GM19043 (cell line): ENCODE measurements around the gene SMIM41.

Experiments
- ATAC-seq: cut with Tn5 transposase; IDR thresholded peaks from one replicate; pipeline ENCODE4 v1.9.1; 2021; ENCODE audit warnings: low read depth; ENCODE audit not compliant: unreplicated experiment

The SMIM41 gene

DNA sequence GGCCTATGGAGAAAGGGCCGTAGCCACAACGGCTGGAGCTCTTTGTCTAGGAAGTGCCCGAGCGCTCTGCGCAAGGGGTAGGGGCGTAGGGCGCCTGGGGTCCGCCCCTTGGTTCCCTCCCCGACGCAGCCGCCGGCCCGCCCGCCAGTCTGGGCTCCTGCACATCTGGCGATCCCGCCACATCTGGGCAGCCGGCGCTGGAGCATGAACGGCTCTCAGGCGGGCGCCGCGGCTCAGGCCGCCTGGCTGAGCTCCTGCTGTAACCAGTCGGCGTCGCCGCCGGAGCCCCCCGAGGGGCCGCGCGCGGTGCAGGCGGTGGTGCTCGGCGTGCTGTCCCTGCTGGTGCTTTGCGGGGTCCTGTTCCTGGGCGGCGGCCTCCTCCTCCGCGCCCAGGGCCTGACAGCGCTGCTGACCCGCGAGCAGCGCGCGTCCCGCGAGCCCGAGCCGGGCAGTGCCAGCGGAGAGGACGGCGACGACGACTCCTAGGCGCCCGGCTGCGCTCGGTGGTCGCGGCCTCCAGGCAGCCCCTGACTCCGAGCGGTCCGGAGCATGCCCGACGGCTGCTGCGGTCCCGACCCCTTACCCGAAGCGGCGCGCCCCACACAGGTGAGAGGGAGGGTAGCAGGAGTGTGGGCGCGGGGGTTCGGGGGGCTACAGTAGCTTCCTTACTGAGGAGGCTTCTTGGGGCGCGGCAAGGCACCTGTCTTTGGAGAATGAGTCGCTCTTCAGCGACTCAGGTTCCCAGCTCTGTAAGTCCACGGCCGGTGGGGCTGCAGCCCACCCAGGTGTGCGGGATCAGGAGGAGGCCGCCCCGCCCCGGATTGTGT lies at the start of gene SMIM41:
TSS of gene SMIM41 (plus strand) at position 129 of the 827 bp plus-strand sequence. CDS start at position 205, 76 bp downstream.
- no peak for ATAC-seq

- ATAC-seq: no peak
Observed at GRCh38 chr12:52032446-52032803, 47.1 kb upstream of the SMIM41 start.

GRCh38 chr12:52032804-52033445 lies 46.6 kb upstream of the SMIM41 start:
- peak; percentile 95 for ATAC-seq

- ATAC-seq: no peak
Observed at GRCh38 chr12:52033446-52034140, 45.9 kb upstream of the SMIM41 start.

GRCh38 chr12:52035190-52035589 lies 44.3 kb upstream of the SMIM41 start:
- ATAC-seq: no peak

GRCh38 chr12:52035926-52036325 lies 43.6 kb upstream of the SMIM41 start:
- ATAC-seq: no peak

DNA sequence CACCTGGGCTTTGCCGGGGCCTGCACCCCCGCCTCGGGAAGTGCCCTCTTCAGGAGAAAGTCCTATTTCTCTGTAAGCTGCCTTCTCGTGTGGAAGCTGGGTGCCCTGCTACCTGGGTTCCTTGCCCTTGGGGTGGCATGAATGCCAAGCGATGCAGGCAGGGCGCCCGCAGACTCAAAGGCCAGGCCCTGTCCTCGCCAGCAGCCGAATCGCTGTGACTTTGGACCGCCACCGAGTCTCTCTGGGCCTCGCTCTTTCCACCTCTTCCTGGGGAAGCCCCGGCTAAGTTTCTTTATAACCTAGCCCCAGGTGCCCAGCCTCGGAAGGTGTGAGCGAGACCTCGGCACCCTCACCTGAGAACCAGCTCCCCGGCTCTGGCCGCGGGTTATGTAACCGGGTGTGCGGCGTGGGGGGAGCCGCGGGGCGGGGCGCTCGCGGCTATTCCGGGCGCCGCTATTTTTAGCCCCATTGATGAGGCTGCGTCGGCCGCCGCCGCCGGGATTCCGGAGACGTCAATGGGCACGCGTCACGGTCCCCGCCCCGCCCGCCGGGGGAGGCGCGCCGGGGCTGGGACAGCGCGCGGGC lies 42.8 kb upstream of the SMIM41 start:
- ATAC-seq: no peak

GRCh38 chr12:52037248-52037861 lies 42.1 kb upstream of the SMIM41 start:
- no peak for ATAC-seq

DNA sequence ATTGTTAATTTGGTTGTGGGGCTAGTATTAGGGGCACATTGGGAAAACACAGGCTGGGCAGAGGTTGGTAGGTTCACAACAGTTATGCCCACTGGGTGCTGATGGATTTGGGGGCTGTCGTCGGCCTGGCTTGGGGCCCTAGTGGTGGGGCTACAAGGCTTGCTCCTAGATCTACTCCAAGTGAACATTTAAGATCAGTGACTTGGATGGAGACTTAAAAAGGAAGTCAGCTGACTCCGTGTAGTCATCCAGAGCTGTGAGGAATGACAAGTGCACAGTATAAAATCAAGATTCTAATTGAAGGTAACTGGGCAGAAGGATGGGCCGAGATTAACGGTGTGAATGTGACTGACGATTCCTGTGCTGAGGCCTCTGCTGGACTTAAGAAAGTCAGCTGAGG lies 41.1 kb upstream of the SMIM41 start:
- ATAC-seq: no peak

DNA sequence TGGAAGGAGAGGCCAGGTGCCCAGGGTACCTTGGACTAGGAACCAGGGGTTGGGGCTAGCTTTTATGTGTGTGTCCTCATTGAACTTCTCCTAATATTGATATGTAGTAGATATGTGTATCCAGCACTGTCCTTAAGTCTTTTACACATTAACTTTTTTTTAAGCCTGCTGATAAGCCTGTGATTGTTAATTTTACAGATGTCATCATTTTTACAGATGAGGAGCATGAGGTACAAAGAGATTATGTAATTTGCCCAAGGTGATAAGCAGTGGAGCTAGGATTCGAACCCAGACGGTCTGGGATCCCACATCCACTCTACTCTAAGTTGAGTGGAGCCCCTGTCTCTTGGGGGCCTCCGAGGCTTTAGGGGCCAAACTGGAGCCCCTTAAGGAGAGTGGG lies 38.5 kb upstream of the SMIM41 start:
- no peak for ATAC-seq

DNA sequence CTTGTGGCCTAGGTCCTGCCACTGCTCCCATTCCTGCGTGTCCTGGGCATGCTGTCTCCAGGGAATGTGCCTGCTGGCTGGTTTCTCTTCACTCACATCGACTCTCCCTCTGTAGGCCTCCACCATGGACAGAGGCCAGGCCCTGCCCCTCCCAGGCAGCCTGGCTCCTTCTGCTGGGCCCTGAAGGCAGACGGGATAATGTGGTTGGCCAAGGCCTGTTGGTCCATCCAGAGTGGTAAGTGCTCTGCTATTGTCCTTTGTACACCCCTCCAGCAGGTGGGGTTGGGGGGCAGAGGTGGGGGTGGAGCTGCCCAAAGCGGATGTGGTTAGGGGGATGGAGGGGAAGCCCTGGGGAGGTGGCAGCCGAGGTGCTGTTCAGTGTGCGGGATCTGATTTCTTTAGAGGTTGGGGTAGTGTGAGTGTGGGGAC lies 37.8 kb upstream of the SMIM41 start:
- ATAC-seq: no peak

- ATAC-seq: no peak
Observed at GRCh38 chr12:52042706-52043385, 36.7 kb upstream of the SMIM41 start.

GRCh38 chr12:52043386-52044212 lies 35.9 kb upstream of the SMIM41 start:
- ATAC-seq: no peak

GRCh38 chr12:52044292-52044983 lies 35.1 kb upstream of the SMIM41 start:
- no peak for ATAC-seq

- no peak for ATAC-seq
Observed at GRCh38 chr12:52045794-52046199, 33.7 kb upstream of the SMIM41 start.

- no peak for ATAC-seq
Observed at GRCh38 chr12:52046859-52047258, 32.6 kb upstream of the SMIM41 start.

GRCh38 chr12:52049286-52049685 lies 30.2 kb upstream of the SMIM41 start:
- ATAC-seq: no peak

DNA sequence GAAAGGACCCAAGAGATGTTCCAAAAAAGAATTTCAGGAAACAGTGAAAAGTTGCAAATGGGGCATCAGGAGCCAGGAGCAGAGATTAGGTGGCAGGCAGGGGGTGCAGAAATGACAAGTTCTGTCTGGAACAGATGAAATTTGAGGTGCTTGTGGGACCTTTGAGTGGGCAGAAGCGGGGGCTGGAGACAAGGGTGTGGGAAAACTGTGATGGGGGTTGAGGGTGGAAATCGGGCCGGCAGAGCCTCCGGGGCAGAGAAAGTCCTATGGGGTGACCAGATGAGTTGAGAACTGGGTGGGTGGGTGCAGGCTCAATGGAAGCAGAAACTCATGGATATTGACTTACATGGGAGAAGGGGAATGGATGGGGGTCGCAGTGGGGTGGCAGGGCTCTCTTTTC lies 29.8 kb upstream of the SMIM41 start:
- no peak for ATAC-seq
